HG03457 (cell line): Measurements from ENCODE around the gene LTB4R.

Experiments used
- ATAC-seq: cut with Tn5 transposase; IDR thresholded peaks from one replicate; pipeline ENCODE4 v1.9.1; 2021; ENCODE audit warnings: moderate number of reproducible peaks; ENCODE audit not compliant: unreplicated experiment

LTB4R gene

DNA sequence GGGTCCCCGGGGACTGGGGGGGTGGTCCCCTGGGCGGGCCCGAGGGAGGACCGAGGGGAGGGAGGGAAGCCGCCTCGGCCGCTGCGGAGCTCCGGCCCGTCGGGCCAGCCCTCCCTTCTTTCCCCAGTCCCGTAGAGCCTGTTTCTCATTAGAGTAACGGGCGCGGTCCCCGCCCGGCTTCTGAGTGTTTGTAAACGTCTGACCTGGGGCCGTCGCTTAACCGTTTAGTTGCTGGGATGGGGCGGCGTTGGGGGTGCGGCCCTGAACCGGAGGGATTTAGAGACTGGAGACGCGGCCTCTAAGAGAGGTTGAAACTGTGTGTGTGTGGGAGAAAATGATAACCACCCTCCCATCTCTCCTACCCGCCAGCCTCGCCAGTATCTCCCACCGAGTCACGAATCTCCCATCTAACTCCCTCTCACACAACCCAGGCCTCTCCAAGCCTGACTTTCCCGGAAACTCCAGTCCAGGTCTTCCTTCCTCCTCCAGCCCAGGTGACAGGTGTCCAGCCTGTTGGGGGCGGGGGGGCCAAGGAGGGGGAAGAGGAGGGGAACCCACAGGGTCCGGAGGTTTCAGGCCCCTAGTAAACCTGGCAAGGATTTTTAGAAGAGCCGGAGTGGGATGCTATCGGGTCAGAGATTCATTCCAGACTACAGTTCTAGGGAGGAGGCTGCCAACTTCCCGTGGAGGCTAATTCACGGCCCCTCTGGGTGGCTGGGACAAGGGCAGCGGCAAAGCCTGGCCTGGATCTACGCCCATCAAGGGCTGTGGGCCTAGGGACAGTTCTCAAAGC lies 55.6 kb downstream of the LTB4R start:
- peak; percentile 43 for ATAC-seq
